Osteocyte (in vitro differentiated cells): Measurements from ENCODE around the gene MTHFR. TPM values are rescaled to one million over a fixed set of nuclear protein-coding genes. Genes with fewer than 3 reads are reported as not detected.

Experiments used
- DNase-seq: peaks from one replicate; pipeline ENCODE4 v3.0.0; 2021; ENCODE audit warnings: mixed read lengths; ENCODE audit not compliant: unreplicated experiment; ENCODE audit errors: extremely low spot score
- H3K27ac Mint-ChIP-seq: one replicate; pipeline ENCODE4 v1.8.0; 2021; ENCODE audit warnings: mild to moderate bottlenecking, mixed read lengths; ENCODE audit not compliant: unreplicated experiment
- H3K27me3 Mint-ChIP-seq: one replicate; pipeline ENCODE4 v1.8.0; 2021; ENCODE audit warnings: mixed read lengths; ENCODE audit not compliant: unreplicated experiment
- H3K36me3 Mint-ChIP-seq: one replicate; pipeline ENCODE4 v1.8.0; 2021; ENCODE audit warnings: mixed read lengths; ENCODE audit not compliant: unreplicated experiment
- H3K4me1 Mint-ChIP-seq: one replicate; pipeline ENCODE4 v1.8.0; 2021; ENCODE audit warnings: mixed read lengths; ENCODE audit not compliant: unreplicated experiment
- H3K4me3 Mint-ChIP-seq: one replicate; pipeline ENCODE4 v1.8.0; 2021; ENCODE audit warnings: mild to moderate bottlenecking, moderate library complexity, mixed read lengths; ENCODE audit not compliant: unreplicated experiment
- H3K9me3 Mint-ChIP-seq: one replicate; pipeline ENCODE4 v1.8.0; 2021; ENCODE audit warnings: mixed read lengths; ENCODE audit not compliant: unreplicated experiment
- total RNA-seq: library from RNA; stranded (reverse); gene quantifications from 2 replicates; pipeline ENCODE4 v1.2.1, GENCODE V29; 2021
- TF ChIP-seq, protein P1 (sequence below): fragments of 200-600 bp; sonication (generic); IDR thresholded peaks from 2 replicates; pipeline ENCODE4 v1.5.0; 2021; ENCODE audit warnings: antibody characterized with exemption, mild to moderate bottlenecking, moderate library complexity

Gene MTHFR
- total RNA-seq, 1 donor from 2014 or later, result 30.5 TPM

DNA sequence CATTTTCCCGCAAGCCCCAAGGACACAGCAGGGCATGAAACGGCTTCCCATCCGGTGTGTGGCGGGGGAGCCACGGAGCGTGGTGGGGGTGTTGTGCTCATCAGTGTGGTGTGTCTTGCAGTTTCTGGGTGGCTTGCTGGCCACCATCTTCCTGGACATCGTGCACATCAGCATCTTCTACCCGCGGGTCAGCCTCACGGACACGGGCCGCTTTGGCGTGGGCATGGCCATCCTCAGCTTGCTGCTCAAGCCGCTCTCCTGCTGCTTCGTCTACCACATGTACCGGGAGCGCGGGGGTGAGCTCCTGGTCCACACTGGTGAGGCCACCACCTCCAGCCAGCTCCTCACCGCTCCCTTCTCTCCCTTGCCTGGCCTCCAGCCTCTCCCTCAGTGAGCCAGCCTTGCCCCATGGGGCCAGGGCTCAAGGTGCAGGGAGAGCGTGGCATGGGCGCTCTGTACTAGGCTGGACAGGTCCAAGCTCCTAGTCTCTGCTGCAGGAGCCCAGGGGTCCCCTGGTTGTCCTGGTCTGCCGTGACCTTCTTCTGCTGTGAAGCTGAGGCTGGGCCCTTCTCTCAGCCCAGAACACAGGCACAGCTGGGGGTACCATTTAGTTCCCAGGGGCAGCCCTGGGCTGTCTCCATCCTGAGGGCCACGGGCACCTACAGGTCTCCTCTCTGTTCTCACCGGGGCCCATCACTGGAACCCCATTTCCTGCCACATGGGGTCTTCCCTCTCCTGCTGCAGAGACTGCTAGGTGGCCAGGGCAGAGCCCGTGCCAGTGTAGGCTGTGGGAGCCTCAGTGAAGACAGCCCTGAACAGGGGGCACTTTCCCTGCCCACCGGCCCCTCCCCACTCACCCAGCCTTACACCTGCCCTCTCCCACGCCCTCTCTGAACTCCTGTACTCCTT lies 57.2 kb downstream of the MTHFR start:
- TF ChIP-seq, protein P1, sequence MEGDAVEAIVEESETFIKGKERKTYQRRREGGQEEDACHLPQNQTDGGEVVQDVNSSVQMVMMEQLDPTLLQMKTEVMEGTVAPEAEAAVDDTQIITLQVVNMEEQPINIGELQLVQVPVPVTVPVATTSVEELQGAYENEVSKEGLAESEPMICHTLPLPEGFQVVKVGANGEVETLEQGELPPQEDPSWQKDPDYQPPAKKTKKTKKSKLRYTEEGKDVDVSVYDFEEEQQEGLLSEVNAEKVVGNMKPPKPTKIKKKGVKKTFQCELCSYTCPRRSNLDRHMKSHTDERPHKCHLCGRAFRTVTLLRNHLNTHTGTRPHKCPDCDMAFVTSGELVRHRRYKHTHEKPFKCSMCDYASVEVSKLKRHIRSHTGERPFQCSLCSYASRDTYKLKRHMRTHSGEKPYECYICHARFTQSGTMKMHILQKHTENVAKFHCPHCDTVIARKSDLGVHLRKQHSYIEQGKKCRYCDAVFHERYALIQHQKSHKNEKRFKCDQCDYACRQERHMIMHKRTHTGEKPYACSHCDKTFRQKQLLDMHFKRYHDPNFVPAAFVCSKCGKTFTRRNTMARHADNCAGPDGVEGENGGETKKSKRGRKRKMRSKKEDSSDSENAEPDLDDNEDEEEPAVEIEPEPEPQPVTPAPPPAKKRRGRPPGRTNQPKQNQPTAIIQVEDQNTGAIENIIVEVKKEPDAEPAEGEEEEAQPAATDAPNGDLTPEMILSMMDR, result no peak
- H3K4me3 Mint-ChIP-seq, result no peak overlapping the region
- no peak overlapping the region for H3K27ac Mint-ChIP-seq
- H3K36me3 Mint-ChIP-seq, result peaks cover 2% of the 10 kb centered on the region
- peaks cover 12% of the 10 kb centered on the region for H3K4me1 Mint-ChIP-seq
- H3K9me3 Mint-ChIP-seq, result no peaks in the 10 kb centered on the region
- no peaks in the 10 kb centered on the region for H3K27me3 Mint-ChIP-seq
- no peak for DNase-seq

DNA sequence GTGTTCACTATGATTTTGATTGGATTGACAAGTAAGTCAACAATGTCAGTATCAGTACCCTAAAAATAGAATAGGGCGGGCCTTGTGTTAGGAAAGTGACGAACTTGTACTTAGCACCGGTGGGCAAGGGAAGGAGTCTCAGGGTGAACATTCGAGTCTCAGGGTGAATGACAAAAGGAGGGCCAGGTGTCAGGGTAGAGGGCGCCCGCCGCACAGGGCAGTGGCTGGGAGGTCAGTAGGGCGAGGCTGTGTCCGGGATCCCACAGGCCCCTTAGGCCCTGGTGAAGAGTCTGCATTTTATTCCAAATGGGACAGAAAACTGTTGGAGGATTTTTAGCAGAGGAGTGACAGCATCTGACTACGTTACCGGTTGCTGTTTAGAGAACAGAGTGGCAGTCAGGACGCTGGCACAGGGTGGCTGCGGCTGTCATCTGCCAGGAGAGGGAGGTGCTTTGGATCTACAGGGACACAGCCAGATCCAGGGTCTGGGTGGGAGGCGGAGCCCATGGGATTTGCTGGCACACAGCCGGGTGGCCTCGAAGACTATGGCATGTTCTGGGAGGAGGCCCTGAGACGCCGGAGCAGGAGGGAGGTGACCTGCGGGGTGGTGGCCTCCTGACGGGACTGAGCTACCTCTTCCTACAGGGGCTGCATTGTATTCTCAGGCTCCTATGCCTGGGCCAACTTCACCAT lies 58.8 kb downstream of the MTHFR start:
- Mint-ChIP-seq H3K27me3 (no peaks in the 10 kb centered on the region), H3K36me3 (peaks cover 2% of the 10 kb centered on the region), H3K27ac (no peak overlapping the region), H3K4me3 (no peak overlapping the region), H3K4me1 (peaks cover 3% of the 10 kb centered on the region), H3K9me3 (no peaks in the 10 kb centered on the region)
- DNase-seq, result no peak
- TF ChIP-seq, protein P1, result no peak

DNA sequence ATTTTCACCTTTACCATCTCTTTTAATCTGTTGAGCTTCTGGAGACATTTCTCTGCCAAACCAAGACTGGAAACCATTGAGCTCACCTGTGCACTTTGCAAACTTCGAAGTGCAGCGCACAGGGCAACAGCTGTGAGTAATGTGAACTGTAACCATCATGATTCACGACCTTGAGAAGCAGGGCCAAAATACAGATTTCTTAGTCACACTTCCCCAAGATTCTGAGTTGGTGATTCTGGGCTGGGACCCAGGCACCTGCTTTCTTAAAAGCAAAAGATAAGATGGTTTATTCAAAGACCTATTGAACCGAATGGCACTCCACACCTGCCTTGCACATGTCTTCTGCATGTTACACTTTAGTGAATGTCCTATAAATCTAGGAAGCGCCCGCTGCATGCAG lies 59.7 kb downstream of the MTHFR start:
- Mint-ChIP-seq H3K27ac (no peak overlapping the region), H3K4me1 (peaks cover 3% of the 10 kb centered on the region), H3K4me3 (no peak overlapping the region), H3K9me3 (no peaks in the 10 kb centered on the region), H3K27me3 (no peaks in the 10 kb centered on the region), H3K36me3 (peaks cover 2% of the 10 kb centered on the region)
- no peak for DNase-seq
- TF ChIP-seq, protein P1, result no peak

DNA sequence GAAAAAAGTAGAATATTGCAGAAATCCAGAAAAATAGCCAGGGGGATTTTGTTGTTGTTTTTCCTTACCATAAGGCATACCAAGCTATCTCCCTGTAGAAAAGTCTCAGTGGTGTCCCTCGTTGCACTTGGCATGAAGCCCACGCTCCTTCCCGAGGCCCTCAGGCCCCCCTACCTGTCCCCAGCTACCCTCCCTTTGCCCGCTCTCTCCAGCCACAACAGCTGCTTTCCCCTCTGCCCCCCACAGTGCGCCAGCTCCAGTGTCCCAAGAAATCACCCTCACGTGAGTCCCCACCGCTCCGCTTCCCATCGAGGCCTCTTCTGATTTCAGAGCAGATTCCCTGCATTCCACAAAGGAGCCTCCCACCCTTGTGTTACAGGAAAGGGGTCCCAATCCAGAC lies 61.5 kb downstream of the MTHFR start:
- peaks cover 3% of the 10 kb centered on the region for H3K4me1 Mint-ChIP-seq
- H3K36me3 Mint-ChIP-seq, result peaks cover 2% of the 10 kb centered on the region
- TF ChIP-seq, protein P1, result no peak
- no peaks in the 10 kb centered on the region for H3K9me3 Mint-ChIP-seq
- H3K27ac Mint-ChIP-seq, result no peak overlapping the region
- no peak overlapping the region for H3K4me3 Mint-ChIP-seq
- no peak for DNase-seq
- no peaks in the 10 kb centered on the region for H3K27me3 Mint-ChIP-seq

DNA sequence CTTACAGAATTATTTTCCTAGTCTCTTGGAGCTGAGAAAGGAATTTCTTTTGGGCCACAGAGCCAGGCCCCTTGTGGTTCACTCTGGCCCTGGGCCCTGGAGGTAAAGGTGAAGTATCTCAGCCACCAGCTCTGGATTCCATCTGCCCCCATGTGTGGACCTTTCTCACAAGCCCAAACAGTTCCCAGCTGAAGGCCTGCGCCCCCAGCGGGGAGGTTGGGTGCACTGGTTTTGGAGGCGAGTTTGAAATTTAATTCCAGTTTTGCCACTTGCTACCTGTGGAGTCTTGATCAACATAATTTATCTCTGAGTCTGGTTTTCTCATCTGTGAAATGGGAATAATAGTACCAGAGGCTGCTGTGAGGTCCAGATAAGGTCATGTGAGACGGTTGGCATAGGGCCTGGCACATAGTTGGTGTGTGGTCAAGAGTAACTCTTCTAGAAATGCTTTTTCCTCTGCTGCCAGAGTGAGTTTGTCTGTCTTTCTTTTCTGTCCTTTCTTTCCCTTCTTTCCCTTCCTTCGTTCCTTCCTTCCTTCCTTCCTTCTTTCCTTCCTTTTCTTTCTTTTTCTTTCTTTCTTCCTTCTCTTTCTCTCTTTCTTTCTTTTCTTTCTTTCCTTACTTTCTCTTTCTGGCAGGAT lies 63.7 kb downstream of the MTHFR start:
- Mint-ChIP-seq H3K9me3 (no peaks in the 10 kb centered on the region), H3K36me3 (no peaks in the 10 kb centered on the region), H3K4me1 (peaks cover 5% of the 10 kb centered on the region), H3K27me3 (no peaks in the 10 kb centered on the region), H3K4me3 (no peak overlapping the region), H3K27ac (no peak overlapping the region)
- DNase-seq, result no peak
- TF ChIP-seq, protein P1, result no peak
